HG03025 (cell line): Measurements from ENCODE around the gene ZNF526.

Source experiments
- ATAC-seq: cut with Tn5 transposase; IDR thresholded peaks from one replicate; pipeline ENCODE4 v1.9.1; 2021; ENCODE audit warnings: mild to moderate bottlenecking, moderate library complexity; ENCODE audit not compliant: unreplicated experiment, low FRiP score

The ZNF526 gene

GRCh38 chr19:42276821-42277220 is 56.7 kb downstream of the ZNF526 start:
- ATAC-seq = no peak
